HepG2 (cell line): ENCODE data around the gene PIK3CB. TPM values are rescaled to one million over a fixed set of nuclear protein-coding genes. Genes with fewer than 3 reads are reported as not detected.

ENCODE experiments used
- ATAC-seq: fragments of 200-7000 bp; cut with Tn5 transposase; 3 replicates; pipeline ENCODE4 v1.9.1; 2020; ENCODE audit warnings: mild to moderate bottlenecking, moderate library complexity
- BruUV-seq: library from RNA; stranded (reverse); fragments of 400-500 nt; replicated peaks from 2 replicates; lab custom pipeline; 2021; lab: Mats Ljungman, UMichigan
- CTCF ChIA-PET: fragments of 300-600 bp; formaldehyde crosslinking; extraction: SDS; loops from one replicate; lab custom pipeline; 2021; ENCODE audit warnings: low total read pairs, inconsistent platforms, low intra/inter-chr PET ratio; lab: Yijun Ruan, JAX
- POLR2A ChIA-PET: fragments of 350-600 bp; sonication (Branson Sonifier 250); formaldehyde crosslinking; loops from one replicate; lab custom pipeline; 2020; ENCODE audit warnings: antibody characterized with exemption, inconsistent platforms; lab: Yijun Ruan, JAX
- DNase-seq: peaks from one replicate; pipeline ENCODE4 v3.0.0-alpha.2; 2015; ENCODE audit warnings: low spot score
- FAIRE-seq: peaks from 3 replicates; lab custom pipeline; 2011; peaks lifted over from hg19 to GRCh38; lab: Jason Lieb, UNC
- H2AFZ ChIP-seq: one replicate; pipeline ENCODE4 v1.6.1; 2011; ENCODE audit warnings: low read length, inconsistent platforms
- H3K27ac ChIP-seq: fragments of 300-600 bp; 3 replicates; pipeline ENCODE4 v1.8.0; 2011; ENCODE audit warnings: mixed run types, mild to moderate bottlenecking, mixed read lengths, low read length, inconsistent platforms; ENCODE audit not compliant: insufficient read depth; ENCODE audit errors: extremely low read length
- H3K27me3 ChIP-seq, 2 experiments: fragments of 200-600 bp in 1 of 2; 2 replicates in 1 of 2; 3 replicates in 1 of 2; pipeline versions ENCODE4 v1.6.0 to v1.8.0; 2011; ENCODE audit warnings: low read length in 2 of 2, mild to moderate bottlenecking in 2 of 2, moderate library complexity in 2 of 2, inconsistent platforms in 1 of 2; ENCODE audit not compliant: insufficient read depth in 2 of 2, control insufficient read depth in 1 of 2
- H3K36me3 ChIP-seq, 2 experiments: fragments of 200-600 bp in 1 of 2; replicated peaks in 1 of 2; 2 replicates in 1 of 2; 3 replicates in 1 of 2; pipeline versions ENCODE4 v1.5.1 to v1.8.0; 2011; ENCODE audit warnings: low read length in 2 of 2, inconsistent platforms in 1 of 2; ENCODE audit not compliant: insufficient read depth in 2 of 2, control insufficient read depth in 1 of 2
- H3K4me1 ChIP-seq: 2 replicates; pipeline ENCODE4 v1.5.1; 2012; ENCODE audit warnings: low read length, inconsistent platforms; ENCODE audit not compliant: insufficient read depth
- H3K4me2 ChIP-seq: 2 replicates; pipeline ENCODE4 v1.6.0; 2011; ENCODE audit warnings: low read depth, low read length, inconsistent platforms
- H3K4me3 ChIP-seq, 3 experiments: fragments of 200-600 bp in 1 of 3; sonication (generic), shearing (Covaris generic) in 1 of 3; replicated peaks in 1 of 3; 2 replicates each; pipeline ENCODE4 v1.5.1; 2011 to 2016; ENCODE audit warnings: low read length in 3 of 3, inconsistent platforms in 2 of 3, low read depth in 2 of 3, mild to moderate bottlenecking in 2 of 3, control low read depth in 1 of 3, mixed read lengths in 1 of 3; ENCODE audit not compliant: insufficient read depth in 1 of 3
- H3K79me2 ChIP-seq: one replicate; pipeline ENCODE4 v1.6.1; 2011; ENCODE audit warnings: low read length, inconsistent platforms; ENCODE audit not compliant: insufficient read depth
- H3K9ac ChIP-seq: 2 replicates; pipeline ENCODE4 v1.6.0; 2011; ENCODE audit warnings: mild to moderate bottlenecking, low read depth, low read length, inconsistent platforms; ENCODE audit not compliant: insufficient read depth
- H3K9me3 ChIP-seq: 2 replicates; pipeline ENCODE4 v1.5.1; 2012; ENCODE audit warnings: mild to moderate bottlenecking, low read length
- H4K20me1 ChIP-seq: 2 replicates; pipeline ENCODE4 v1.6.0; 2011; ENCODE audit warnings: inconsistent platforms, mild to moderate bottlenecking, low read length, moderate library complexity; ENCODE audit not compliant: insufficient read depth
- E2F2 ChIP-seq: sonication (generic); formaldehyde crosslinking; IDR thresholded peaks from 2 replicates; pipeline ENCODE4 v1.4.0; 2020; ENCODE audit warnings: missing genetic modification reagents, borderline replicate concordance
- HBP1 ChIP-seq: IDR thresholded peaks from 2 replicates; pipeline ENCODE4 v1.6.1; 2016; ENCODE audit warnings: low read depth, control low read depth
- MTA3 ChIP-seq: sonication (generic); formaldehyde crosslinking; IDR thresholded peaks from 2 replicates; pipeline ENCODE4 v1.4.0; 2020; ENCODE audit warnings: missing genetic modification reagents
- PCBP1 ChIP-seq: fragments of 200-400 bp; formaldehyde crosslinking; IDR thresholded peaks from 2 replicates; pipeline ENCODE4 v1.6.1; 2017; ENCODE audit warnings: mild to moderate bottlenecking, low read depth, low read length, borderline replicate concordance
- PITX1 ChIP-seq: sonication (generic); formaldehyde crosslinking; IDR thresholded peaks from 2 replicates; pipeline ENCODE4 v1.5.1; 2020; ENCODE audit warnings: mild to moderate bottlenecking, missing genetic modification reagents
- PRMT3 ChIP-seq: sonication (generic); formaldehyde crosslinking; IDR thresholded peaks from 2 replicates; pipeline ENCODE4 v1.8.1; 2022; ENCODE audit warnings: low read depth, mild to moderate bottlenecking, moderate library complexity, missing genetic modification reagents, borderline replicate concordance
- SRSF1 ChIP-seq: fragments of 200-400 bp; formaldehyde crosslinking; optimal IDR thresholded peaks from 2 replicates; pipeline ENCODE3; 2017; ENCODE audit warnings: mild to moderate bottlenecking, low read depth, low read length, moderate library complexity
- ZC3H4 ChIP-seq: sonication (generic); formaldehyde crosslinking; IDR thresholded peaks from 2 replicates; pipeline ENCODE4 v1.4.0; 2020; ENCODE audit warnings: missing genetic modification reagents, borderline replicate concordance
- ZNF775 ChIP-seq: sonication (generic); formaldehyde crosslinking; IDR thresholded peaks from 2 replicates; pipeline ENCODE4 v1.4.0; 2020; ENCODE audit warnings: missing genetic modification reagents, mild to moderate bottlenecking, moderate library complexity, borderline replicate concordance
- ZNF781 ChIP-seq: sonication (generic); formaldehyde crosslinking; IDR thresholded peaks from 2 replicates; pipeline ENCODE4 v1.5.1; 2020; ENCODE audit warnings: borderline replicate concordance, mild to moderate bottlenecking, missing genetic modification reagents; ENCODE audit errors: not compliant biosample characterization
- WGBS: methylation state at CpG from one replicate; pipeline ENCODE4 v1.1.6; 2017; ENCODE audit warnings: low lambda C conversion rate; 5-methylcytosine and 5-hydroxymethylcytosine counted together
- in situ Hi-C: cut with HindIII; loops from 2 replicates; pipeline ENCODE4 v1.10.0; 2017; ENCODE audit warnings: low pct_unique_long_range_greater_than_20kb; ENCODE audit not compliant: extremely low pct_ligation_motif_present
- intact Hi-C: fragments of 100-400 bp; cut with micrococcal nuclease; formaldehyde crosslinking; loops from one replicate; pipeline ENCODE4 v1.10.0; 2022; ENCODE audit not compliant: unreplicated experiment
- polyA plus RNA-seq, 8 experiments: library from polyadenylated mRNA; depleted of rRNA in 3 of 8; stranded (reverse) in 7 of 8; unstranded in 1 of 8; fragments of >200 nt; fragmentation: Illumina TruSeq in 4 of 8; extraction: Trizol in 4 of 8; gene quantifications; 2 replicates each; pipeline versions ENCODE4 v1.2.1 to v1.2.3, GENCODE V29; 2011 to 2016; ENCODE audit warnings: low read depth in 4 of 8, missing spikeins in 1 of 8, mixed read lengths in 1 of 8; ENCODE audit not compliant: insufficient read depth in 1 of 8
- total RNA-seq, 5 experiments: library from RNA; depleted of rRNA; stranded (reverse); fragments of >200 nt; fragmentation: Illumina TruSeq; extraction: Trizol; gene quantifications; 2 replicates each; pipeline ENCODE4 v1.2.3, GENCODE V29; 2016; ENCODE audit warnings: low read depth in 1 of 5

PIK3CB gene
- total and polyA plus RNA-seq, 2 of the 13 experiments (the other 11 are each of a cell fraction or from before 2014, with no cell fraction given) = 6.6 to 18.7 TPM

GRCh38 chr3:138769616-138770015, 65.1 kb downstream of the PIK3CB start:
- Histone ChIP-seq H2AFZ (no peak overlapping the region), H3K36me3 (peaks cover 10 to 22% of the 10 kb centered on the region in 2 experiments; a peak in 4 of 5 replicates), H3K9ac (no peak overlapping the region), H3K4me2 (no peak overlapping the region), H3K4me1 (peaks cover 14% of the 10 kb centered on the region), H3K27ac (peak overlapping the region; percentile 1), H3K9me3 (peaks cover 15% of the 10 kb centered on the region), H3K79me2 (peaks cover 27% of the 10 kb centered on the region), H3K27me3 (no peaks in the 10 kb centered on the region), H4K20me1 (peaks cover 7% of the 10 kb centered on the region), H3K4me3 (no peak overlapping the region)
- FAIRE-seq (no peak), DNase-seq (no peak), ATAC-seq (no peak)
- POLR2A ChIA-PET = no interaction called here
- in situ Hi-C loops (no loop called here), intact Hi-C loops (loop anchor here (10.0 kb wide), 1 partner anchor 65 kb away; the partner anchor contains the start of gene PIK3CB)
- no TSS peak for BruUV-seq
- CTCF ChIA-PET = no interaction called here
- TF ChIP-seq PITX1 (CRISPR knock-in tag) (no peak), PRMT3 (CRISPR knock-in tag) (no peak)

- no peak overlapping the region for H3K4me2 ChIP-seq
- H3K79me2 ChIP-seq = peaks cover 21% of the 10 kb centered on the region
- CTCF ChIA-PET = no interaction called here
- peaks cover 10 to 22% of the 10 kb centered on the region in 2 experiments; a peak in 4 of 5 replicates for H3K36me3 ChIP-seq
- no peak overlapping the region for H3K9ac ChIP-seq
- POLR2A ChIA-PET = no interaction called here
- no peak overlapping the region for H3K4me3 ChIP-seq
- ATAC-seq (no peak), FAIRE-seq (no peak), DNase-seq (no peak)
- H3K9me3 ChIP-seq = peaks cover 15% of the 10 kb centered on the region
- in situ Hi-C loops (no loop called here), intact Hi-C loops (no loop called here)
- H4K20me1 ChIP-seq = 0 out of 2 replicates have a peak, but pooled peaks cover 4% of the 10 kb centered on the region
- H2AFZ ChIP-seq = no peak overlapping the region
- no peaks in the 10 kb centered on the region for H3K27me3 ChIP-seq
- WGBS = 96% methylated on average over 4 of the region's 5 CpGs
- peaks cover 7% of the 10 kb centered on the region for H3K4me1 ChIP-seq
- no peak overlapping the region for H3K27ac ChIP-seq
- BruUV-seq = no TSS peak
- TF ChIP-seq ZNF781 (CRISPR knock-in tag) = no peak
- no peak for TF ChIP-seq ZNF775
- no peak for TF ChIP-seq ZC3H4 (CRISPR knock-in tag)
- no peak for TF ChIP-seq HBP1 (CRISPR knock-in tag)
- TF ChIP-seq MTA3 (CRISPR knock-in tag) = no peak
- no peak for TF ChIP-seq SRSF1
- no peak for TF ChIP-seq PCBP1
- TF ChIP-seq E2F2 (CRISPR knock-in tag) = no peak
Measured at GRCh38 chr3:138768946-138769345, 65.8 kb downstream of the PIK3CB start.
